Measurements from ENCODE around the gene PPP1R9A.

Gene PPP1R9A

GRCh38 chr7:95097851-95098250 lies 190.5 kb downstream of the PPP1R9A start:
- no peak for TF ChIP-seq CTCF (IDR thresholded peaks at IDR 0.05; ENCODE audit: control insufficient read depth, extremely low read depth, insufficient read depth)
- DNase-seq (ENCODE audit: low read depth), result no peak
- H3K4me3 ChIP-seq (ENCODE audit: low read depth, low read length), result no peak overlapping the region

GRCh38 chr7:95099106-95099505 lies 191.7 kb downstream of the PPP1R9A start:
- no peak for DNase-seq (ENCODE audit: low read depth)

DNA sequence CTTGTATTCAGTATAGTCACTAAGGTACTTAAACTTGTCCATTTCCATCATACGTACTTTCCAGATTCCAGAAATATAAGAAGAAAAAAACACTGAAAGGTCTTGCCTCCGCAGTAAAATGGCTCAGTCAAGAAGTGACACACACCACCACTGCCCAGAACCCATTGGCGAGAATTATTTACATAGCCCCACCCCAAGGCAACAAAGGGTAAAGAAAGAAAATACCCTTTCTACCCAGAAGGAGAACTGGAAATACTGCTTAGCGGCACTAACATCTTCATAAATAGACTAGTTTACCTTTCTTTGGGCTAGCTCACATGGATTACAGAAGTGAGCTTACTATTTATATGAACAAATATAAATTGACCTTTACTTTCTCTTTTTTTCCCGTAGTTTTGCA lies 194.0 kb downstream of the PPP1R9A start:
- no peak for DNase-seq (ENCODE audit: low read depth)
- TF ChIP-seq CTCF (IDR thresholded peaks at IDR 0.05; ENCODE audit: control insufficient read depth, extremely low read depth, insufficient read depth), result no peak
- H3K4me3 ChIP-seq (ENCODE audit: low read depth, low read length), result no peak overlapping the region

More at GRCh38 chr7:95099106-95099505, 191.7 kb downstream of the PPP1R9A start:
- no peak overlapping the region for H3K4me3 ChIP-seq (ENCODE audit: low read depth, low read length)
- TF ChIP-seq CTCF (IDR thresholded peaks at IDR 0.05; ENCODE audit: control insufficient read depth, extremely low read depth, insufficient read depth), result no peak

- DNase-seq (ENCODE audit: low read depth), result no peak
- no peak overlapping the region for H3K4me3 ChIP-seq (ENCODE audit: low read depth, low read length)
- TF ChIP-seq CTCF (IDR thresholded peaks at IDR 0.05; ENCODE audit: control insufficient read depth, extremely low read depth, insufficient read depth), result no peak
Observed at GRCh38 chr7:95102662-95103061, 195.3 kb downstream of the PPP1R9A start.

DNA sequence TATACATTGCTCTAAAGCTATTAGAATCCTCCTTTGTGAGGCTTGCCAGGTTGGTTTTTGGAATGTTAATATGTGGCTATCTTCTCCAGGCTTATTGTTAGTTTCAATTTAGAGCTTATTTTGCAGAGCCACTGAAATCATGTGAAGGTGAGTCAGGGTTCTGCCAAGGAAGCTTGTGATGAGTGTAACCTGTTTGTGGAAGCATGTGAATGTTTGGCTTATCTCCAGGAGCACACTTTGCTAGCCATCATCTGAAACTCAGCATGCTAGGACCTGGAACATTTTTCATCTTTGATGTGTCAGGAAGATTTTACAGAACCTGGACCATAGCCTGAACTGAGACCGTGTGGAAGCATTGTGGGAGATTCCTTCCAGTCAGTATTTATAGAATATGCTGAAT lies 197.3 kb downstream of the PPP1R9A start:
- no peak overlapping the region for H3K4me3 ChIP-seq (ENCODE audit: low read depth, low read length)
- peak; percentile 45 for DNase-seq (ENCODE audit: low read depth)
- no peak for TF ChIP-seq CTCF (IDR thresholded peaks at IDR 0.05; ENCODE audit: control insufficient read depth, extremely low read depth, insufficient read depth)

DNA sequence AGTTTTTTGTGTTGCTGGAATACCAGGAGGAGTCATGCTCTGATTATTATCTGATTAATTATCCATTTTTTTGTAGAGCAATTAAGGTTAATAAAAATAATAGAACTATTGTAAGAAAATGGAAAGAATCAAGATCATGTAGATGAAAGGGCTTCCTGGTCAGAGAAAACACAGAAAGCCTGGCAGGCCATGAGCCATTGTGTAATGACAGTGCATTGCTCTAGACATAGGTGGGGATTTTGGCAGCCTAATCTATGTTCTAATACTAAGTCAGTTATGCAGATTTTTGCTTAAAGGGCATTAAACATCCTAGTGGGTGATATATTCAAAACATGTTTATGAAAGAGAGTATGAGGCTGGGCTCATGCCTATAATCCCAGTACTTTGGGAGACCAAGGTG lies 198.2 kb downstream of the PPP1R9A start:
- no peak overlapping the region for H3K4me3 ChIP-seq (ENCODE audit: low read depth, low read length)
- TF ChIP-seq CTCF (IDR thresholded peaks at IDR 0.05; ENCODE audit: control insufficient read depth, extremely low read depth, insufficient read depth), result no peak
- DNase-seq (ENCODE audit: low read depth), result no peak

- no peak overlapping the region for H3K4me3 ChIP-seq (ENCODE audit: low read depth, low read length)
- no peak for DNase-seq (ENCODE audit: low read depth)
- no peak for TF ChIP-seq CTCF (IDR thresholded peaks at IDR 0.05; ENCODE audit: control insufficient read depth, extremely low read depth, insufficient read depth)
Observed at GRCh38 chr7:95106401-95106800, 199.0 kb downstream of the PPP1R9A start.

Data from LNCaP clone FGC (cell line).